Measurements from ENCODE around the gene HOMER3.

Gene HOMER3

GRCh38 chr19:18945297-18945696, 4.3 kb upstream of the HOMER3 start:
- H3K27ac Mint-ChIP-seq, result no peak overlapping the region
- DNase-seq, result no peak
- H3K27me3 Mint-ChIP-seq, result peaks cover 54% of the 10 kb centered on the region
- no peaks in the 10 kb centered on the region for H3K36me3 Mint-ChIP-seq
- peaks cover 6% of the 10 kb centered on the region for H3K4me1 Mint-ChIP-seq
- no peak overlapping the region for H3K4me3 Mint-ChIP-seq
- no peaks in the 10 kb centered on the region for H3K9me3 Mint-ChIP-seq
- CTCF ChIA-PET, result interaction anchor here (1.2 kb wide), 1 partner anchor 41 kb away, joined by 3 read pairs; no protein-coding TSS in a partner anchor

DNA sequence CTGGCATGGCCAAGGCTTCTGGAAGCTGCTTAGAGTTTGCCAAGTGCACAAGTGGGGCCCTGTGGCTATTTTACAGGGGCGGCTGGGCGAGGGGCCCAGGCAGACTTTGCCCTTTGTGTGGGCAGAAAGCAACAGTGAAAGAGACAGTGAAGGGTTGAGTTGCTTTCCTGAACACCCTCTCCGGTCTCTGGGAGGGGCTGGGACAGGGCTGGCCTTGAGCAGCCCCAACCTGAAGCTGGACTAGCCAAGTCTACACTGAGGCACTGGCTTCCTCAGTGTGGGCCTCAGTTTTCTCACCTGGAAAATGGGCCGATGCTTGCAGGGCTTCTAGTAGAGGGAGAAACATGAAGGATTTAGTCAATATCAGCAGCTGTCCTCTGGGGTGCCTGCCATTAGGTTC, 2.4 kb upstream of the HOMER3 start:
- no peak for DNase-seq
- Mint-ChIP-seq H3K9me3 (no peaks in the 10 kb centered on the region), H3K27ac (no peak overlapping the region), H3K4me3 (no peak overlapping the region), H3K36me3 (no peaks in the 10 kb centered on the region), H3K4me1 (peaks cover 9% of the 10 kb centered on the region), H3K27me3 (peaks cover 72% of the 10 kb centered on the region)
- CTCF ChIA-PET, result interaction anchor here (1.6 kb wide), 1 partner anchor 14 kb away, joined by 6 read pairs; no protein-coding TSS in a partner anchor

DNA sequence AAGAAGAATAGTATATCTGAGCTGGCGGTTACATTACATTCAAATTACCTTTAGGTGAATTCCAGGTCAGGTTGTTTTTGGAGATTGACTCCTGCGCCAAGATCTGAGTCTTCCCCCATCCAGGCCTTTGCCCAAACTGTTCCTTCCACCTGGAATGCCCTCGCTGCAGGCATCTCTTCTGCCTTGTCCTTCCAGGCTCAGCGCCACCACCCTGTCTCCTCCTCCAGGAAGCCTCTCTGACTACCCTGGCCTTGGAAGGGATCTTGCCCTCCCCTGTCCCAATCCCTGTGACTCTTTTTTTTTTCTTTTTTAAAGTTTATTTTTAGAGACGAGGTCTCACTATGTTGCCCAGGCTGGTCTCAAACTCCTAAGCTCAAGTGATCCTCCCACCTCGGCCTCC, 1.7 kb upstream of the HOMER3 start:
- CTCF ChIA-PET, result interaction anchor here (1.6 kb wide), 1 partner anchor 13 kb away, joined by 6 read pairs; no protein-coding TSS in a partner anchor
- Mint-ChIP-seq H3K27me3 (peaks cover 80% of the 10 kb centered on the region), H3K4me1 (peaks cover 9% of the 10 kb centered on the region), H3K9me3 (no peaks in the 10 kb centered on the region), H3K4me3 (no peak overlapping the region), H3K27ac (no peak overlapping the region), H3K36me3 (no peaks in the 10 kb centered on the region)
- DNase-seq, result no peak

DNA sequence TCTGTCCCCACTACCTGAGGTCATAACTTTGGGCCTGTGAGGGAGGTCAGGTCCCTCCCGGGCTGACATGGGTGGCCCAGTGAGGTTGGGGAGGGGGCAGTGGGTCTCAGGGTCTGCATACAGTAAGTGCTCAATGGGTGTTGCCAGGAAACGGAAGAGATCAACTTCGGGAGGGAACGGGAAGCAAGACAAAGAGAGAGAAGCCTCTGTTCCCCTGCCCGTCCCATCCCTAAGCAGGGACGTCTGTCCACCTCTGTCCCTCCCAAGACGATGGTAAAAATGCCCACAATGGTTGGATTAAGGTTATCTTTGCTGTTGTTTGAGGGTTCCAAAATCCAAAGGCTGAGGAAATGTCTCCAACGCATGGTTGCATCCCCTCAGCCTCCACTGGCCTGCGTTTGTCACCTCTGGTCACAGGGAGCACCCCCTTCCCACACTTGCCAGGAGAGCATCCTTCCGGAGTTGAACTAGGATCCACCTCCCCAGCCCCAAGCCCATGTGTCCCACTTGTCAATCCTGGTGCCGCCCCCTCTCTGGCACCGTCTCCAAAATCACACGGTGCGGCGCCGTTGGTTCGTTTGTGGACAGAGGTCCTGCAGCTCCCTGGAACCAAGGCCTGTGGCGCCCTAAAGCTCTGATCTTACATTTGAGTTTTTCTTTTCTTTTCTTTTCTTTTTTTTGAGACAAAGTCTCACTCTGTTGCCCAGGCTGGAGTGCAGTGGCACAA, 774 bp upstream of the HOMER3 start:
- H3K36me3 Mint-ChIP-seq, result no peaks in the 10 kb centered on the region
- no peak for DNase-seq
- H3K27me3 Mint-ChIP-seq, result peaks cover 85% of the 10 kb centered on the region
- CTCF ChIA-PET, result interaction anchor here (1.6 kb wide), 1 partner anchor 12 kb away, joined by 6 read pairs; no protein-coding TSS in a partner anchor
- peaks cover 9% of the 10 kb centered on the region for H3K4me1 Mint-ChIP-seq
- no peak overlapping the region for H3K27ac Mint-ChIP-seq
- H3K4me3 Mint-ChIP-seq, result no peak overlapping the region
- H3K9me3 Mint-ChIP-seq, result no peaks in the 10 kb centered on the region

- Mint-ChIP-seq H3K27ac (no peak overlapping the region), H3K4me1 (peaks cover 9% of the 10 kb centered on the region), H3K9me3 (no peaks in the 10 kb centered on the region), H3K4me3 (peak overlapping the region; percentile 40), H3K27me3 (peaks cover 77% of the 10 kb centered on the region), H3K36me3 (no peaks in the 10 kb centered on the region)
- DNase-seq, result no peak
- CTCF ChIA-PET, result no interaction called here
Measured at GRCh38 chr19:18939922-18940768, 872 bp downstream of the HOMER3 start.

DNA sequence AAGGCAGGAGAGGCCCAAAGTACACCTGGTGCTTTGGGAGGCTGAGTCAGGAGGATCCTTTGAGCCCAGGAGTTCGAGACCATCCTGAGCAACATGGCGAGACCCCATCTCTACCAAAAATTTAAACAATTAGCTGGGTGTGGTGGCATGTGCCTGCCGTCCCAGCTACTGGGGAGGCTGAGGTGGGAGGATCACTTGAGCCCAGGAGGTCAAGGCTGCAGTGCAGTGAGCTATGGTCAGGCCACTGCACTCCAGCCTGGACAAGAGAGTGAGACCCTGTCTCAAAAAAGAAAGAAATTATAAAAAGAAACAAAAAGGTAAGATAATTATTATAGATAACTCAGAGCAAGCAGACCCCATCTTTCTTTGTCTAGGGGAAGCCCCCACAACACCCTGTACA, 1.9 kb downstream of the HOMER3 start:
- H3K4me3 Mint-ChIP-seq, result no peak overlapping the region
- CTCF ChIA-PET, result no interaction called here

GRCh38 chr19:18933297-18933696, 7.7 kb downstream of the HOMER3 start:
- CTCF ChIA-PET, result no interaction called here
- Mint-ChIP-seq H3K27ac (no peak overlapping the region), H3K4me1 (peaks cover 10% of the 10 kb centered on the region), H3K27me3 (peaks cover 50% of the 10 kb centered on the region), H3K36me3 (no peaks in the 10 kb centered on the region), H3K4me3 (no peak overlapping the region), H3K9me3 (no peaks in the 10 kb centered on the region)
- no peak for DNase-seq

More for the DNA sequence above, 1.9 kb downstream of the HOMER3 start:
- H3K36me3 Mint-ChIP-seq, result no peaks in the 10 kb centered on the region
- peaks cover 8% of the 10 kb centered on the region for H3K4me1 Mint-ChIP-seq
- H3K27ac Mint-ChIP-seq, result no peak overlapping the region
- no peaks in the 10 kb centered on the region for H3K9me3 Mint-ChIP-seq
- peaks cover 83% of the 10 kb centered on the region for H3K27me3 Mint-ChIP-seq
- DNase-seq, result no peak

DNA sequence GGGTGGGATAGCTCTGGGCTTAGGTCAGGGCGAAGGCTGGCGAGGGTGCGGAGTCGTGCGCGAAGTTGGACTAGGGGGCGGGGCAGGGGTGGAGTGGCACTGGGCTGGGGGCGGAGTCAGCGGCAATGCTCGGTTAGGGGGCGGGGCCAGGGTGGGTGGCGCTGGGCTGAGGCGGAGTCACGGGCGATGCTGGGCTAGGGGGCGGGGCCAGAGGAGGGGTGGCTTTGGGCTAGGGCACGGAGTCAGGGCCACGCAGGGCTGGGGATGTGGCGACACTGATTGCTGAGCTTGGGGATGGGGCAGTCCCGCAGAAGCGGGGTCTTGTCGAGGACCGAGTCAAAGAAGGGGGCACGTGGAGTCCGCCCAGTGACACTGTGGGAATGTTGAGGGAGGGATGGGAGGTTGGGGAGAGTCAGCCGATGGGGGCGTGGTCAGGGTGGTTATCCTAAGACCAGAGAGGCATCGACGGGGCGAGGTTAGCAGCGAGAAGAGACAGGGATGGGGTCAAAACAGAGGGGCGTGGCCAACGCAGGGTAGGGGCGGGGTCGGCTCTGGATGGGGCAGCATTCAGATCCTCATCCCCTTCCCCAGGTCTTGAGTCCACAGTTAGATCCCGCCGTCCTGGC, 8.7 kb downstream of the HOMER3 start:
- no peaks in the 10 kb centered on the region for H3K36me3 Mint-ChIP-seq
- no peaks in the 10 kb centered on the region for H3K9me3 Mint-ChIP-seq
- peak; percentile 89 for DNase-seq
- H3K4me3 Mint-ChIP-seq, result peak overlapping the region; percentile 68
- peaks cover 10% of the 10 kb centered on the region for H3K4me1 Mint-ChIP-seq
- CTCF ChIA-PET, result no interaction called here
- no peak overlapping the region for H3K27ac Mint-ChIP-seq
- peaks cover 41% of the 10 kb centered on the region for H3K27me3 Mint-ChIP-seq

GRCh38 chr19:18931316-18932162, 9.5 kb downstream of the HOMER3 start:
- CTCF ChIA-PET, result no interaction called here
- Mint-ChIP-seq H3K36me3 (peaks cover 1% of the 10 kb centered on the region), H3K4me3 (no peak overlapping the region), H3K4me1 (peaks cover 10% of the 10 kb centered on the region), H3K27me3 (peaks cover 34% of the 10 kb centered on the region), H3K27ac (no peak overlapping the region), H3K9me3 (no peaks in the 10 kb centered on the region)
- DNase-seq, result no peak

DNA sequence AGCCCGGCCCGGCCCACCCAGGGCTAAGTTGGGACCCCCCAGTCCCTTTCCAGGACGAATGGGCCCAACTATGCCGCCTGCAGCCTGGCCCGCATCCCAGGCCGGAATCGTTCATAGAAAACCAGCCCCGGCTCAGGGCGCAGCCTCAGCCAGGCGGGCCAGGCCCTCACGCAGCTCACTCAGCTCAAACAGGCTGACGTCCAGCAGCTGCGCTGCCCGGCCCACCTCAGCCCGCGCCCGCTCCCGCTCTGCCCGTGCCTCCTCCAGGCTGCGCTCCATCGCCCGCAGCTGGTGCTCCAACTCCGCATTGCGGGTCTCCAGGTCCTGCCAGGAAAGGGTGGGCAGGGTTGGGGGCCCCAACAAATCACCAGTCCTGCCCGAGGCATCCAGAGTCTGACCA, 11.7 kb downstream of the HOMER3 start:
- Mint-ChIP-seq H3K36me3 (peaks cover 13% of the 10 kb centered on the region), H3K27me3 (peaks cover 23% of the 10 kb centered on the region), H3K4me3 (no peak overlapping the region), H3K9me3 (no peaks in the 10 kb centered on the region), H3K4me1 (peaks cover 10% of the 10 kb centered on the region), H3K27ac (no peak overlapping the region)
- CTCF ChIA-PET, result interaction anchor here (2.2 kb wide), 1 partner anchor 13 kb away, joined by 6 read pairs; no protein-coding TSS in a partner anchor
- DNase-seq, result no peak

DNA sequence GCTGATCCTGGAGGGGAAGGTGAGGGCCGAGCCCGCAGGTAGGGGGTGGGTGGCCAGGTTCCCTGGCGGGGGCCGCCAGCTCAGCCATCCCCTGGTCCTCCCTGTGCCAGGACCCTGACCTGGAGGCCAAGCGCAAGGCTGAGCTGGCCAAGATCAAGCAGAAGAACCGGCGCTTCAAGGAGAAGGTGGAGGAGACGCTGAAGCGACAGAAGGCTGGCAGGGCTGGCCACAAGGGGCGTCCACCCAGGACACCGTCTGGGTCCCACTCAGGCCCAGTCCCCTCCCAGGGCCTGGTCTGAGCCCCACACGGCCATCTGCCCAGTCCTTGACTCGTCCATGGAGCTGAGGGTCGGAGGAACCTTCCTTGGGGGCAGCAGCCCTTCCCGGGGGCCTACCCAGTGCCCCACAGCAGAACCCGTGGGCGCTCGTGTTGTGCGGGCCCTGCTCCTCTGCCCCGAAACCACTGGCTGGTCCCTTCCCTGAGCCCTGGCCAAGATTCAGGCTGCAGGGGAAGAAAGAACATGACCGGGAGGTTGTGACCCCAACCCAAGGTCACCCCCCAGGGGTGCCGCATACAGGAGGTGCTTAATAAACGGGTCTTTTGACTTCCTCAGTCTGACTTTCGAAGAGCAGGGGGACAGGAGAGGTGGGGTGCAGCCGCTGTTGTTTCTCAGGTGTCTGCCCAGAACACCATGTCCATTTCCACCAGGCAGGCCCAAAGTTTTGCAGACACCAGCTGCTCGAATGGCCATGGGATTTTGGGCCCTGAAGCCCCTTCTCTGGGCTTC, 12.8 kb downstream of the HOMER3 start:
- CTCF ChIA-PET, result interaction anchor here (2.2 kb wide), 1 partner anchor 14 kb away, joined by 6 read pairs; no protein-coding TSS in a partner anchor
- DNase-seq, result no peak
- H3K4me1 Mint-ChIP-seq, result peaks cover 10% of the 10 kb centered on the region
- peaks cover 15% of the 10 kb centered on the region for H3K36me3 Mint-ChIP-seq
- H3K9me3 Mint-ChIP-seq, result no peaks in the 10 kb centered on the region
- no peak overlapping the region for H3K4me3 Mint-ChIP-seq
- H3K27me3 Mint-ChIP-seq, result peaks cover 12% of the 10 kb centered on the region
- H3K27ac Mint-ChIP-seq, result no peak overlapping the region

DNA sequence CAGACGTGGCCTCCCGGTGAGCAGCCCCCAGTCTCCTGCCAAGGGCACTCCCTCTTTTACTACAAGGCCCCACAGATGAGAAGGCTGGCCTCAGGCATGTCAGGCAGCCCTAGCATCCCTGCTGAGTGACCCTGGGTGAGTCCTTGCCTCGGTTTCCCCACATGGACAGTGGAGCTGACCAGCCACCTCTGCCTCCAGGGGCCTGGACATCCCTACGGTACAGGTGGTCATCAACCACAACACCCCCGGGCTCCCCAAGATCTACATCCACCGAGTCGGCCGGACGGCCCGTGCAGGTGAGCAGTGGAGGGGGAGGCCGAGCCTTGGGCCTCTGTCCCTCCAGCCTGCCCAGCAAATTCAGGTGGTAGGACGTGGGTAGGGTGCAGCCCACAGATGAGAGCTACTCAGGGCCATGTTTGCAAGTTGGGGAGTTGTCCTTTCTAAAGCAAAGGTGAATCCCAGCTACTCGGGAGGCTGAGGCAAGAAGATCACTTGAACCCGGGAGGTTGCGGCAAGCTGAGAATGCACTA, 16.3 kb downstream of the HOMER3 start:
- Mint-ChIP-seq H3K4me3 (no peak overlapping the region), H3K36me3 (peaks cover 21% of the 10 kb centered on the region)
- CTCF ChIA-PET, result no interaction called here

More for the DNA sequence above, 16.3 kb downstream of the HOMER3 start:
- no peaks in the 10 kb centered on the region for H3K9me3 Mint-ChIP-seq
- no peaks in the 10 kb centered on the region for H3K27me3 Mint-ChIP-seq
- peaks cover 14% of the 10 kb centered on the region for H3K4me1 Mint-ChIP-seq
- DNase-seq, result no peak
- no peak overlapping the region for H3K27ac Mint-ChIP-seq

Measured in activated naive CD4-positive, alpha-beta T cell treated with anti-CD3 and anti-CD28 coated beads, Interleukin-2, amount 10 ng/mL, durations not matched to agents 7 days and 5 days (primary cell).